Stimulated activated naive CD4-positive, alpha-beta T cell (primary cell): ENCODE measurements around the gene NRXN3.

Experiments used
- DNase-seq, 6 experiments: peaks; one replicate each; lab custom pipeline; 2025; lab: John Stamatoyannopoulos, UW

The NRXN3 gene

GRCh38 chr14:79822034-79822433 lies 1651.9 kb downstream of the NRXN3 start:
- no peak for DNase-seq

- no peak for DNase-seq
Measured at GRCh38 chr14:79825046-79825521, 1654.9 kb downstream of the NRXN3 start.

- DNase-seq, result no peak
Measured at GRCh38 chr14:79826362-79826761, 1656.2 kb downstream of the NRXN3 start.

- no peak for DNase-seq
Measured at GRCh38 chr14:79829405-79830166, 1659.4 kb downstream of the NRXN3 start.

- DNase-seq, result no peak
Measured at GRCh38 chr14:79831195-79831892, 1661.2 kb downstream of the NRXN3 start.

GRCh38 chr14:79833781-79834180 lies 1663.6 kb downstream of the NRXN3 start:
- no peak for DNase-seq

- DNase-seq, result no peak
Measured at GRCh38 chr14:79834868-79835267, 1664.7 kb downstream of the NRXN3 start.

- DNase-seq, result no peak
Measured at GRCh38 chr14:79836577-79836976, 1666.4 kb downstream of the NRXN3 start.

GRCh38 chr14:79837699-79838098 lies 1667.5 kb downstream of the NRXN3 start:
- no peak for DNase-seq

GRCh38 chr14:79840103-79840502 lies 1669.9 kb downstream of the NRXN3 start:
- no peak for DNase-seq

GRCh38 chr14:79840831-79841230 lies 1670.7 kb downstream of the NRXN3 start:
- DNase-seq, result no peak

GRCh38 chr14:79841433-79841832 lies 1671.3 kb downstream of the NRXN3 start:
- no peak for DNase-seq

- DNase-seq, result no peak
Measured at GRCh38 chr14:79842270-79842669, 1672.1 kb downstream of the NRXN3 start.

GRCh38 chr14:79852950-79853744 lies 1683.0 kb downstream of the NRXN3 start:
- DNase-seq, result no peak

- no peak for DNase-seq
Measured at GRCh38 chr14:79855789-79856188, 1685.6 kb downstream of the NRXN3 start.

GRCh38 chr14:79856381-79856780 lies 1686.2 kb downstream of the NRXN3 start:
- no peak for DNase-seq

GRCh38 chr14:79861111-79861510 lies 1690.9 kb downstream of the NRXN3 start:
- DNase-seq, result no peak

- DNase-seq, result no peak
Measured at GRCh38 chr14:79862045-79862444, 1691.9 kb downstream of the NRXN3 start.

GRCh38 chr14:79871136-79871535 lies 1701.0 kb downstream of the NRXN3 start:
- no peak for DNase-seq

- no peak for DNase-seq
Measured at GRCh38 chr14:79878229-79878628, 1708.1 kb downstream of the NRXN3 start.

- DNase-seq, result no peak
Measured at GRCh38 chr14:79878785-79879184, 1708.6 kb downstream of the NRXN3 start.

- DNase-seq, result no peak
Measured at GRCh38 chr14:79881299-79881698, 1711.1 kb downstream of the NRXN3 start.

GRCh38 chr14:79890527-79890926 lies 1720.4 kb downstream of the NRXN3 start:
- no peak for DNase-seq
